Measurements from ENCODE around the gene ITIH4.
A peak's percentile ranks its signal among the peaks of the same experiment; 100 is the strongest.

ITIH4 gene

GRCh38 chr3:52835766-52836470, 5.4 kb upstream of the ITIH4 start:
- DNase-seq = no peak
- ChIA-PET CTCF (interaction anchor here (1.2 kb wide), 1 partner anchor 11 kb away, joined by 3 read pairs; no protein-coding TSS in a partner anchor), POLR2A (no interaction called here)
- no peaks in the 10 kb centered on the region for H3K9me3 ChIP-seq (ENCODE audit: control extremely low read depth in 1 of 5, control insufficient read depth in 4 of 5, insufficient read depth in 2 of 5, low read depth in 1 of 5, low read length in 4 of 5)
- peaks cover 0 to 3% (median 0%) of the 10 kb centered on the region in 4 experiments for H3K4me1 ChIP-seq (ENCODE audit: control extremely low read depth in 1 of 4, control insufficient read depth in 4 of 4, insufficient read depth in 4 of 4, low read length in 3 of 4)
- H3K36me3 ChIP-seq (ENCODE audit: control insufficient read depth in 4 of 4, insufficient read depth in 4 of 4, low read length in 3 of 4) = peaks cover 2 to 35% (median 17%) of the 10 kb centered on the region in 4 experiments
- no peaks in the 10 kb centered on the region for H3K27me3 ChIP-seq (replicated peaks in 2 of 5; ENCODE audit: control insufficient read depth in 4 of 5, insufficient read depth in 5 of 5, low read length in 4 of 5)
- WGBS (ENCODE audit: insufficient coverage) = 94% methylated on average over 4 of the region's 8 CpGs
- H3K4me3 ChIP-seq (ENCODE audit: control insufficient read depth in 1 of 7, extremely low read depth in 1 of 7, insufficient read depth in 4 of 7, low read depth in 2 of 7, low read length in 6 of 7) = no peak overlapping the region
- H3K27ac ChIP-seq (ENCODE audit: insufficient read depth in 1 of 2, low read depth in 1 of 2, low read length in 2 of 2, poor library complexity in 1 of 2, severe bottlenecking in 2 of 2) = no peak overlapping the region

- Histone ChIP-seq H3K9me3 (ENCODE audit: control extremely low read depth in 1 of 5, control insufficient read depth in 4 of 5, insufficient read depth in 2 of 5, low read depth in 1 of 5, low read length in 4 of 5) (no peaks in the 10 kb centered on the region), H3K27ac (ENCODE audit: insufficient read depth in 1 of 2, low read depth in 1 of 2, low read length in 2 of 2, poor library complexity in 1 of 2, severe bottlenecking in 2 of 2) (no peak within 1 kb of the TSS), H3K36me3 (ENCODE audit: control insufficient read depth in 4 of 4, insufficient read depth in 4 of 4, low read length in 3 of 4) (peaks cover 2 to 28% (median 14%) of the 10 kb centered on the region in 4 experiments), H3K4me1 (ENCODE audit: control extremely low read depth in 1 of 4, control insufficient read depth in 4 of 4, insufficient read depth in 4 of 4, low read length in 3 of 4) (peaks cover 0 to 3% (median 0%) of the 10 kb centered on the region in 4 experiments), H3K27me3 (replicated peaks in 2 of 5; ENCODE audit: control insufficient read depth in 4 of 5, insufficient read depth in 5 of 5, low read length in 4 of 5) (no peaks in the 10 kb centered on the region), H3K4me3 (ENCODE audit: control insufficient read depth in 1 of 7, extremely low read depth in 1 of 7, insufficient read depth in 4 of 7, low read depth in 2 of 7, low read length in 6 of 7) (no peak within 1 kb of the TSS)
- 100% methylated on average over 4 of the region's 11 CpGs for WGBS (ENCODE audit: insufficient coverage)
- DNase-seq = no peak
- CTCF ChIA-PET = no interaction called here
- POLR2A ChIA-PET = no interaction called here
Observed at GRCh38 chr3:52834871-52835501, 4.5 kb upstream of the ITIH4 start, which contains the start of gene MUSTN1. MUSTN1 (minus strand) TSS chr3:52835019; CDS start chr3:52834948, 71 bp downstream.

DNA sequence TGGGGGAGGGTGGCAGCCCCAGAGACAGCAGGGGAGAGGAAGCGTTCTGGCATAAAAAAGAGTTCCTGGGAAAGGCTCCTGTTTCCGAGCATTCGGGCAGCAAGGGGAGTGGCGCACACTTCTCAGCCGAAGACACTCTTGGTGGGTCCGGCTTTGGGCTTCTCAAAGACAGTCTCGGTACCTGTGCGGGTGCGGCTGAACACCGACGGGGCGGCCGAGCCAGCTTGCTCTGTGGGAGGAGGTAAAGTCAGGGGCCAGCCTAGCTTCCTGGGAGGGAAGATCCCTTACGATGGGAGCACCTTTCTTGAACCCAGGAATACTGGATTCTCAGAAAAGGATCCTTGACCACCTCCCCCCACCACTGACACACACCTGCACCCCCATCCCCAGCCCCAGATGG, 2.7 kb upstream of the ITIH4 start:
- Histone ChIP-seq H3K36me3 (ENCODE audit: control insufficient read depth in 4 of 4, insufficient read depth in 4 of 4, low read length in 3 of 4) (peaks cover 2 to 22% (median 9%) of the 10 kb centered on the region in 4 experiments), H3K27me3 (replicated peaks in 2 of 5; ENCODE audit: control insufficient read depth in 4 of 5, insufficient read depth in 5 of 5, low read length in 4 of 5) (no peaks in the 10 kb centered on the region), H3K4me1 (ENCODE audit: control extremely low read depth in 1 of 4, control insufficient read depth in 4 of 4, insufficient read depth in 4 of 4, low read length in 3 of 4) (peaks cover 0 to 3% (median 0%) of the 10 kb centered on the region in 4 experiments), H3K9me3 (ENCODE audit: control extremely low read depth in 1 of 5, control insufficient read depth in 4 of 5, insufficient read depth in 2 of 5, low read depth in 1 of 5, low read length in 4 of 5) (no peaks in the 10 kb centered on the region), H3K4me3 (ENCODE audit: control insufficient read depth in 1 of 7, extremely low read depth in 1 of 7, insufficient read depth in 4 of 7, low read depth in 2 of 7, low read length in 6 of 7) (no peak overlapping the region), H3K27ac (ENCODE audit: insufficient read depth in 1 of 2, low read depth in 1 of 2, low read length in 2 of 2, poor library complexity in 1 of 2, severe bottlenecking in 2 of 2) (no peak overlapping the region)
- ChIA-PET CTCF (no interaction called here), POLR2A (no interaction called here)
- DNase-seq = no peak
- over 99% methylated on average over 14 of the region's 14 CpGs for WGBS (ENCODE audit: insufficient coverage)

- Histone ChIP-seq H3K27me3 (replicated peaks in 2 of 5; ENCODE audit: control insufficient read depth in 4 of 5, insufficient read depth in 5 of 5, low read length in 4 of 5) (no peaks in the 10 kb centered on the region), H3K27ac (ENCODE audit: insufficient read depth in 1 of 2, low read depth in 1 of 2, low read length in 2 of 2, poor library complexity in 1 of 2, severe bottlenecking in 2 of 2) (no peak overlapping the region), H3K4me3 (ENCODE audit: control insufficient read depth in 1 of 7, extremely low read depth in 1 of 7, insufficient read depth in 4 of 7, low read depth in 2 of 7, low read length in 6 of 7) (no peak overlapping the region), H3K4me1 (ENCODE audit: control extremely low read depth in 1 of 4, control insufficient read depth in 4 of 4, insufficient read depth in 4 of 4, low read length in 3 of 4) (peaks cover 0 to 3% (median 0%) of the 10 kb centered on the region in 4 experiments), H3K36me3 (ENCODE audit: control insufficient read depth in 4 of 4, insufficient read depth in 4 of 4, low read length in 3 of 4) (peaks cover 0 to 16% (median 6%) of the 10 kb centered on the region in 4 experiments), H3K9me3 (ENCODE audit: control extremely low read depth in 1 of 5, control insufficient read depth in 4 of 5, insufficient read depth in 2 of 5, low read depth in 1 of 5, low read length in 4 of 5) (no peaks in the 10 kb centered on the region)
- CTCF ChIA-PET = no interaction called here
- POLR2A ChIA-PET = no interaction called here
- peak in 2 of 3 donors; percentile 10 to 34 for DNase-seq
- 80% methylated on average over 21 of the region's 21 CpGs for WGBS (ENCODE audit: insufficient coverage)
Observed at GRCh38 chr3:52831500-52832301, 1.2 kb upstream of the ITIH4 start.

- no peaks in the 10 kb centered on the region for H3K9me3 ChIP-seq (ENCODE audit: control extremely low read depth in 1 of 5, control insufficient read depth in 4 of 5, insufficient read depth in 2 of 5, low read depth in 1 of 5, low read length in 4 of 5)
- WGBS (ENCODE audit: insufficient coverage) = 93% methylated on average over 8 of the region's 10 CpGs
- no peaks in the 10 kb centered on the region for H3K27me3 ChIP-seq (replicated peaks in 2 of 5; ENCODE audit: control insufficient read depth in 4 of 5, insufficient read depth in 5 of 5, low read length in 4 of 5)
- no peak overlapping the region for H3K27ac ChIP-seq (ENCODE audit: insufficient read depth in 1 of 2, low read depth in 1 of 2, low read length in 2 of 2, poor library complexity in 1 of 2, severe bottlenecking in 2 of 2)
- no peak overlapping the region for H3K4me3 ChIP-seq (ENCODE audit: control insufficient read depth in 1 of 7, extremely low read depth in 1 of 7, insufficient read depth in 4 of 7, low read depth in 2 of 7, low read length in 6 of 7)
- DNase-seq = no peak
- POLR2A ChIA-PET = no interaction called here
- H3K36me3 ChIP-seq (ENCODE audit: control insufficient read depth in 4 of 4, insufficient read depth in 4 of 4, low read length in 3 of 4) = peaks cover 0 to 3% (median 0%) of the 10 kb centered on the region in 4 experiments
- H3K4me1 ChIP-seq (ENCODE audit: control extremely low read depth in 1 of 4, control insufficient read depth in 4 of 4, insufficient read depth in 4 of 4, low read length in 3 of 4) = peaks cover 0 to 3% (median 0%) of the 10 kb centered on the region in 4 experiments
- CTCF ChIA-PET = interaction anchor here (1.0 to 1.8 kb wide), 2 partner anchors 9 to 15 kb away, joined by 3 to 6 read pairs; no protein-coding TSS in a partner anchor
Observed at GRCh38 chr3:52829906-52830463, 487 bp downstream of the ITIH4 start.

- WGBS (ENCODE audit: insufficient coverage) = 100% methylated on average over 2 of the region's 3 CpGs
- no peak overlapping the region for H3K27ac ChIP-seq (ENCODE audit: insufficient read depth in 1 of 2, low read depth in 1 of 2, low read length in 2 of 2, poor library complexity in 1 of 2, severe bottlenecking in 2 of 2)
Observed at GRCh38 chr3:52829482-52829881, 990 bp downstream of the ITIH4 start.

More at GRCh38 chr3:52829482-52829881, 990 bp downstream of the ITIH4 start:
- CTCF ChIA-PET = interaction anchor here (0.8 to 1.8 kb wide), 4 partner anchors 8 to 27 kb away, joined by 3 to 6 read pairs (median 3); no protein-coding TSS in a partner anchor
- Histone ChIP-seq H3K9me3 (ENCODE audit: control extremely low read depth in 1 of 5, control insufficient read depth in 4 of 5, insufficient read depth in 2 of 5, low read depth in 1 of 5, low read length in 4 of 5) (no peaks in the 10 kb centered on the region), H3K4me1 (ENCODE audit: control extremely low read depth in 1 of 4, control insufficient read depth in 4 of 4, insufficient read depth in 4 of 4, low read length in 3 of 4) (peaks cover 0 to 3% (median 0%) of the 10 kb centered on the region in 4 experiments), H3K4me3 (ENCODE audit: control insufficient read depth in 1 of 7, extremely low read depth in 1 of 7, insufficient read depth in 4 of 7, low read depth in 2 of 7, low read length in 6 of 7) (no peak overlapping the region), H3K27me3 (replicated peaks in 2 of 5; ENCODE audit: control insufficient read depth in 4 of 5, insufficient read depth in 5 of 5, low read length in 4 of 5) (no peaks in the 10 kb centered on the region), H3K36me3 (ENCODE audit: control insufficient read depth in 4 of 4, insufficient read depth in 4 of 4, low read length in 3 of 4) (no peaks in the 10 kb centered on the region)
- POLR2A ChIA-PET = no interaction called here
- DNase-seq = no peak

Measured in common myeloid progenitor, CD34-positive (primary cell).